GM18517 (cell line): ENCODE data around the gene DENND2C.
"Not testable (repeated sequence)": the region's sequence is repeated elsewhere in the genome, so short reads cannot be mapped to it uniquely, and the experiment has no call there.

Experiments
- ATAC-seq: cut with Tn5 transposase; IDR thresholded peaks from one replicate; pipeline ENCODE4 v1.9.1; 2021; ENCODE audit warnings: mild to moderate bottlenecking, moderate library complexity; ENCODE audit not compliant: unreplicated experiment

The DENND2C gene

GRCh38 chr1:114609826-114610225, 60.0 kb downstream of the DENND2C start:
- no peak for ATAC-seq

GRCh38 chr1:114609026-114609425, 60.8 kb downstream of the DENND2C start:
- no peak for ATAC-seq

- ATAC-seq, result no peak
Measured at GRCh38 chr1:114607223-114607622, 62.6 kb downstream of the DENND2C start.

- ATAC-seq, result no peak
Measured at GRCh38 chr1:114597949-114598348, 71.9 kb downstream of the DENND2C start.

- no peak for ATAC-seq
Measured at GRCh38 chr1:114595602-114596001, 74.2 kb downstream of the DENND2C start.

- no peak for ATAC-seq
Measured at GRCh38 chr1:114594046-114594445, 75.8 kb downstream of the DENND2C start.

GRCh38 chr1:114589122-114589521, 80.7 kb downstream of the DENND2C start:
- ATAC-seq, result no peak

GRCh38 chr1:114588196-114588689, 81.6 kb downstream of the DENND2C start:
- ATAC-seq, result no peak

- ATAC-seq, result no peak
Measured at GRCh38 chr1:114587203-114587991, 82.5 kb downstream of the DENND2C start.

- no peak for ATAC-seq
Measured at GRCh38 chr1:114586513-114587047, 83.3 kb downstream of the DENND2C start.

GRCh38 chr1:114585231-114585630, 84.6 kb downstream of the DENND2C start:
- no peak for ATAC-seq

GRCh38 chr1:114581335-114582287, 88.2 kb downstream of the DENND2C start, which contains the start of gene BCAS2:
Gene BCAS2 (minus strand): TSS chr1:114581615. CDS start chr1:114581591, 24 bp downstream.
- ATAC-seq, result peak; percentile 100

GRCh38 chr1:114574365-114574764, 95.5 kb downstream of the DENND2C start:
- no peak for ATAC-seq

GRCh38 chr1:114564141-114564540, 105.7 kb downstream of the DENND2C start:
- no peak for ATAC-seq

GRCh38 chr1:114562978-114563510, 106.8 kb downstream of the DENND2C start:
- ATAC-seq, result not testable (repeated sequence)

- ATAC-seq, result no peak
Measured at GRCh38 chr1:114561333-114561732, 108.5 kb downstream of the DENND2C start.

- ATAC-seq, result no peak
Measured at GRCh38 chr1:114559356-114559755, 110.5 kb downstream of the DENND2C start.

- no peak for ATAC-seq
Measured at GRCh38 chr1:114558544-114558943, 111.3 kb downstream of the DENND2C start.

GRCh38 chr1:114554577-114554976, 115.3 kb downstream of the DENND2C start:
- ATAC-seq, result no peak

- ATAC-seq, result no peak
Measured at GRCh38 chr1:114552106-114552639, 117.7 kb downstream of the DENND2C start.

GRCh38 chr1:114551400-114551799, 118.4 kb downstream of the DENND2C start:
- ATAC-seq, result no peak
